GM18951 (cell line): Measurements from ENCODE around the gene UBE2G2.

Experiments used
- POLR2A ChIP-seq: IDR thresholded peaks from 4 replicates; pipeline ENCODE4 v1.6.1; 2011; ENCODE audit warnings: mild to moderate bottlenecking; ENCODE audit not compliant: insufficient read length, insufficient read depth; ENCODE audit errors: extremely low read depth
- in situ Hi-C: fragments of 300-500 bp; cut with MboI; formaldehyde crosslinking; loops from one replicate; pipeline ENCODE4 v1.12.0; 2022; ENCODE audit warnings: low sequenced_read_pairs, mixed read lengths, inconsistent platforms; ENCODE audit not compliant: unreplicated experiment

The UBE2G2 gene, protein sequence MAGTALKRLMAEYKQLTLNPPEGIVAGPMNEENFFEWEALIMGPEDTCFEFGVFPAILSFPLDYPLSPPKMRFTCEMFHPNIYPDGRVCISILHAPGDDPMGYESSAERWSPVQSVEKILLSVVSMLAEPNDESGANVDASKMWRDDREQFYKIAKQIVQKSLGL

GRCh38 chr21:44801468-44802395, at the start of gene UBE2G2:
UBE2G2 (minus strand) TSS chr21:44801820; CDS start chr21:44801748, 72 bp downstream.
- in situ Hi-C loops: no loop called here
- TF ChIP-seq POLR2A: peak; percentile 96

DNA sequence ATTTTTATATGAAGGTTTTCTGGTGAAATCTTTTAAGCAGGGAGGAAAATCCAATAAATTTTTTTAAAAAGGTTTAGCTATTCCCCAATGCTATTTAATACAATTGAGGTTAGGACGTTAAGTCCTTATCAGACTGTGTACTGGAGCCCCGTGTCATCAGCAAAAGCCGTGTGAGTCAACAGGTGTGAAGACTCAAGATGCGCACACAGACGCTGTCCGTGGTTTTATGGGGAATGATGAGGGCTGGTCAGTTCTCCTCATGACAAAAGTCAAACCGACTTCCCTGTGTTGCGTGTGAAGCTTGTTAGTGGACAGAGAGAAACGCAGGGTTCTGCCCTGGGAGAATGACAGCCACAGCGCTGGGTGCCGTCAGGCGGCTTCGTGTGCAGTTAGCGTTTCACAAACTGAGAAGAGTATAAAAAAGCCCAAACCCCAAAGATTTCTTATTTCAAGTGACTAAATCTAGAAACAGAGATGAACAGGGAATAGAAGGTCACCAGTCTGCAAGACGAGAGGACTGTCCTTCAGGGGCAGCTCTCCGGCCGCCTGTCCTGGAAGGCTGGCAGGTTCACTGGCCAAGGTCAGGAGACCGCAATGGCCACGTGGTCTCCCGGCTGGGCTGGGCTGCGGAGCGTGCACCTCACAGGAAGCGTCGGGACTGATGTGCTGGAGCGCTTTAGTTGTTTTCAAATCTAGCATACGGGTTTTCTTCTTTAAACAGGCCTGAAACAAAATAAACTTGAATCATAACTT, 49.5 kb upstream of the UBE2G2 start:
- TF ChIP-seq POLR2A: no peak
- in situ Hi-C loops: no loop called here

DNA sequence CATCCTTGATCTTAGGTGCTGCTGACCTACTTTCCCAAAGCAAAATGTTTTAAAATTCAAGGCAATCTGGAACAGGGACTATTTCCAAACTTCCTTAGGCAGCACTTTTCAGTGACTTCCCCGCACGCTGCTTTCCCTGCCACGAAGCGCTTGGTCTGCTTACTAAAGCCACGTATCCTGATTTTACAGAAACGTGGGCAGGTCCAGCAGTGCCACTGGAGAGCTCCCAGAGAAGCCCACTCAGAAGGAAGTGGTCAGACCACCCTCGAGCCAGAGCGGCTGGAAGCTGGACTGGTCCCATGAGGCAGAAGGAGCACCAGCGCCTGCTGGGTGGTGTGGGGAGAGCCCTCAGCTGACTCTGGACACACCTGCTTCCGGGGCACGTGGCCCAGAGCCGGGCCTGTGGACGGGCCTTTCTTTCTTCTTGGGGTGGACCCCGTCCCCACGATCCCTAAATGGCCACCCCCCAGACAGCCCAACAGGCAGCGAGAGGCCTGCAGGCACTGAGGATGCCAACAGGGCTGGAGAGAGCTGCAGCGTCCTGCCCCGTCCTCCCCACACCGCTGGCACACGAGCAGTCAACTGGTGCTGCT, 48.7 kb upstream of the UBE2G2 start:
- in situ Hi-C loops: no loop called here
- no peak for TF ChIP-seq POLR2A

DNA sequence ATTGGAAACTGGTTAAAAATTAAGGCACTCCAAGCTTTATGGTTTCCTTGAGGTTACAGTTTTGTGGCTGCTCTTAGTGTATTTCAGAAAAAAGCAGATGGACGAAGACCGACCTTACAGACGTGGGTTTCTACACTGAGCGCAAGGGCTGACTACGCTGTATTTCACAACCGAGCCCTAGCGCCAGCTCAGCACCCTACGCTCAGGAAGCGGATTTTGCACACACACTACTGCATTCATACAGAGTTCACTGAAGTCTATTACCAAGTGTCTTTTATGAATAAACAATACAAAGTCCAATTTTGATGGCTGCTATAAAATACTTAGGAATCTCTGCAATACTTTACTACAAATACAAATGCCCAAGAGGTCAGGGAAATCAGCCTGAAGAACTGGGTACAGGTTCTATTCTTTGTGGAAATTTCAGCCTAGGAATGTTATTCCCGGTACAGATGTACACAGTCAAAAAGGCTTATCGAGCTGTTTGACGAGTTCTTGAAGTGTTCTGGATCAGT, 48.1 kb upstream of the UBE2G2 start:
- in situ Hi-C loops: no loop called here
- no peak for TF ChIP-seq POLR2A

DNA sequence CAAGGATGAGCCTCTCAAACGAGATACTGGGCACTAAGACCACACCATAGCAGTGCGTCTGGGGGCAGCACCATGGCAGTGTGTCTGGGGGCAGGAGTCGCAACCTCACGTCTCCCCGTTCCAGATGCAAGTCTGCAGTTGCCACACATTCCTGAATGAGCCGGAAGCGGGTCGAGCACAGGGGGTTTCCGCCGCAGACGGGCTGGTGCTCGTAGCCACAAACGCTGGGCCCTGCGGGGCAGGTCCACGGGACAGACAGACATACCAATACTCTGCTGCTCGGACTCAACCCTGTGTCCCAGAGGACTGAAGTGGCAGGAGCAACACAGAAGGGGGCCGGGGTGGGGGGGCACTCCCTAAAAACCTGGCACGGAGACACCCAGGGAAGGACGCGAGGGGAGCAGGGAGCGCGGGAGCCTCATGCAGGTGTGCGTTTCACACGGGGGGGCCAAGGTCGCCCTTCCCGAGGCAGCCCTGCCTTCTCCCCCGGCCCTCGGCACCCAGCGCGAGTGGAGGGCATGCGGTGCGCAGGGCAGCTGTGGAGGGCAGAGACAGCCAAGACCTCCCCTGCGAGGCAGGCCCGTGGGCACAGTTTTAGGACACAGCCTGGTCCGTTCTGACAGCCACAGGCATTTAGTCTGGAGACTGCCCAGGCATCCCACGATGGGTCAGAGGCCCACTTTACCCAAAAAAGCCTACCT, 47.4 kb upstream of the UBE2G2 start:
- TF ChIP-seq POLR2A: no peak
- in situ Hi-C loops: no loop called here

DNA sequence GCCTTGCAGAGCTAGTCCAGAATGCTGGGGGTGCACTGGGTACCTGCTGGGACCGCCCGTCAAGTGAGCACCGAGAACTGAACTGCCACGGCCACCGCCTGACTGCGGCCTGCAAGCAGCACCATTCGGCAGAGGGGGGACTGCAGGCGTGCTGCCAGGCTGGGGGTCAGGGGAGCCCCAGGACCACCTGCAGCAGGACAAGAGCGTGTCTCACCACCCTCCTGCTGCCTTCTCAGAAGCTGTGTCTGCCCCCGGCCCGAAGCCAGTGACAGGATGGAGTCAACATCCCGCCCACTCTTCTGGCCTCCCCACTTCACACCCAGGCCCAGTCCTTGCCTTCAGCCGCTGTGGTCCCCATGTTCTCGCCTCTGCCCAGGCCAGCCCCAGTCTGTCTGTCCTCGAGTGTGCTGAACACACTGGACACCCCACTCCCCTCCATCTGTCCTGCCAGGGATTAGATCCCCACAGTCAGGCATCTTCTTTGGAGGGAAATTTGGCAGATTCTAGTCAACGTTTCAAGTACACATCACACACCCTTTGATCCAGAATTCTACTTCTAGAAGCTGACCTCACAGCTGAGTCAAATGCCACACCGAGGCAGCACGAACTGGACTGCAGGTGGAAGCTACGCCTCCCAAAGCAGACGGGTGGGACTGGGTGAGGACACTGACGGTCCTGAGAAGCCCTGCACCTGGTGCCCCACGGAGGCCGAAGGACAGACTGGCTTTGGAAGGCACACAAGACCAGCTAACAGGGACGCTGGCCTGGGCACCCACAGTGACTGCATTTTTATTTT, 45.8 kb upstream of the UBE2G2 start:
- in situ Hi-C loops: no loop called here

GRCh38 chr21:44846485-44847260, 45.1 kb upstream of the UBE2G2 start:
- TF ChIP-seq POLR2A: no peak
- in situ Hi-C loops: no loop called here

More for the DNA sequence above, 45.8 kb upstream of the UBE2G2 start:
- no peak for TF ChIP-seq POLR2A

- no peak for TF ChIP-seq POLR2A
- in situ Hi-C loops: no loop called here
These were observed 44.5 kb upstream of the UBE2G2 start for GRCh38 chr21:44846224-44846484.

- in situ Hi-C loops: no loop called here
- TF ChIP-seq POLR2A: peak; percentile 39
These were observed 44.0 kb upstream of the UBE2G2 start for GRCh38 chr21:44845418-44846223.

GRCh38 chr21:44844256-44844655, 42.6 kb upstream of the UBE2G2 start:
- in situ Hi-C loops: no loop called here
- TF ChIP-seq POLR2A: no peak
